ENCODE measurements around the gene HS6ST3. TPM values are rescaled to one million over a fixed set of nuclear protein-coding genes. Genes with fewer than 3 reads are reported as not detected.
A peak's percentile ranks its signal among the peaks of the same experiment; 100 is the strongest.

HS6ST3 gene
- total and polyA plus RNA-seq, 5 donors from 2014 or later, result not detected

GRCh38 chr13:96141032-96141431 lies 51.1 kb downstream of the HS6ST3 start:
- Histone ChIP-seq H3K36me3 (ENCODE audit: control insufficient read depth, insufficient read depth, low read length) (no peaks in the 10 kb centered on the region), H3K27me3 (ENCODE audit: control insufficient read depth, insufficient read depth, low read length) (no peaks in the 10 kb centered on the region), H3K9me3 (ENCODE audit: control insufficient read depth in 2 of 2, low read length in 2 of 2) (no peaks in the 10 kb centered on the region), H3K4me1 (ENCODE audit: control insufficient read depth, insufficient read depth, low read length, poor library complexity, severe bottlenecking) (no peaks in the 10 kb centered on the region), H3K4me3 (ENCODE audit: low read depth, low read length) (no peak overlapping the region), H3K27ac (ENCODE audit: insufficient read depth, low read length, poor library complexity, severe bottlenecking) (no peak overlapping the region)
- Mint-ChIP-seq H3K4me1 (no peaks in the 10 kb centered on the region), H3K4me3 (no peak overlapping the region), H3K9me3 (peaks cover 0 to 5% (median 0%) of the 10 kb centered on the region in 7 donors), H3K27me3 (no peaks in the 10 kb centered on the region), H3K27ac (no peak overlapping the region), H3K36me3 (no peaks in the 10 kb centered on the region)
- no peak for DNase-seq
- no peak for ATAC-seq (ENCODE audit: low read depth in 2 of 2)

GRCh38 chr13:96159725-96160124 lies 69.8 kb downstream of the HS6ST3 start:
- Mint-ChIP-seq H3K36me3 (no peaks in the 10 kb centered on the region), H3K4me3 (no peak overlapping the region), H3K27me3 (no peaks in the 10 kb centered on the region), H3K9me3 (peaks cover 0 to 12% (median 4%) of the 10 kb centered on the region in 7 donors), H3K4me1 (no peaks in the 10 kb centered on the region), H3K27ac (no peak overlapping the region)
- DNase-seq (no peak), ATAC-seq (ENCODE audit: low read depth in 2 of 2) (no peak)
- no peaks in the 10 kb centered on the region for H3K27me3 ChIP-seq (ENCODE audit: control insufficient read depth, insufficient read depth, low read length)
- H3K4me3 ChIP-seq (ENCODE audit: low read depth, low read length), result no peak overlapping the region
- H3K36me3 ChIP-seq (ENCODE audit: control insufficient read depth, insufficient read depth, low read length), result no peaks in the 10 kb centered on the region
- no peaks in the 10 kb centered on the region for H3K4me1 ChIP-seq (ENCODE audit: control insufficient read depth, insufficient read depth, low read length, poor library complexity, severe bottlenecking)
- H3K27ac ChIP-seq (ENCODE audit: insufficient read depth, low read length, poor library complexity, severe bottlenecking), result no peak overlapping the region
- H3K9me3 ChIP-seq (ENCODE audit: control insufficient read depth in 2 of 2, low read length in 2 of 2), result no peaks in the 10 kb centered on the region

- ATAC-seq (ENCODE audit: low read depth in 2 of 2) (no peak), DNase-seq (no peak)
- Mint-ChIP-seq H3K27ac (no peak overlapping the region), H3K4me3 (no peak overlapping the region), H3K9me3 (peaks cover 0 to 13% (median 4%) of the 10 kb centered on the region in 7 donors), H3K4me1 (no peaks in the 10 kb centered on the region), H3K36me3 (no peaks in the 10 kb centered on the region), H3K27me3 (no peaks in the 10 kb centered on the region)
- H3K36me3 ChIP-seq (ENCODE audit: control insufficient read depth, insufficient read depth, low read length), result no peaks in the 10 kb centered on the region
- no peak overlapping the region for H3K4me3 ChIP-seq (ENCODE audit: low read depth, low read length)
- H3K9me3 ChIP-seq (ENCODE audit: control insufficient read depth in 2 of 2, low read length in 2 of 2), result no peaks in the 10 kb centered on the region
- H3K27ac ChIP-seq (ENCODE audit: insufficient read depth, low read length, poor library complexity, severe bottlenecking), result no peak overlapping the region
- no peaks in the 10 kb centered on the region for H3K4me1 ChIP-seq (ENCODE audit: control insufficient read depth, insufficient read depth, low read length, poor library complexity, severe bottlenecking)
- no peaks in the 10 kb centered on the region for H3K27me3 ChIP-seq (ENCODE audit: control insufficient read depth, insufficient read depth, low read length)
Observed at GRCh38 chr13:96161141-96161540, 71.2 kb downstream of the HS6ST3 start.

- DNase-seq (no peak), ATAC-seq (ENCODE audit: low read depth in 2 of 2) (no peak)
- no peaks in the 10 kb centered on the region for H3K36me3 ChIP-seq (ENCODE audit: control insufficient read depth, insufficient read depth, low read length)
- no peak overlapping the region for H3K4me3 ChIP-seq (ENCODE audit: low read depth, low read length)
- H3K27ac ChIP-seq (ENCODE audit: insufficient read depth, low read length, poor library complexity, severe bottlenecking), result no peak overlapping the region
- H3K27me3 ChIP-seq (ENCODE audit: control insufficient read depth, insufficient read depth, low read length), result no peaks in the 10 kb centered on the region
- Mint-ChIP-seq H3K27me3 (no peaks in the 10 kb centered on the region), H3K9me3 (peaks cover 0 to 7% (median 2%) of the 10 kb centered on the region in 7 donors), H3K36me3 (no peaks in the 10 kb centered on the region), H3K4me3 (no peak overlapping the region), H3K27ac (no peak overlapping the region), H3K4me1 (no peaks in the 10 kb centered on the region)
- no peaks in the 10 kb centered on the region for H3K9me3 ChIP-seq (ENCODE audit: control insufficient read depth in 2 of 2, low read length in 2 of 2)
- H3K4me1 ChIP-seq (ENCODE audit: control insufficient read depth, insufficient read depth, low read length, poor library complexity, severe bottlenecking), result no peaks in the 10 kb centered on the region
Observed at GRCh38 chr13:96165840-96166239, 75.9 kb downstream of the HS6ST3 start.

- Histone ChIP-seq H3K4me3 (ENCODE audit: low read depth, low read length) (no peak overlapping the region), H3K36me3 (ENCODE audit: control insufficient read depth, insufficient read depth, low read length) (no peaks in the 10 kb centered on the region), H3K27me3 (ENCODE audit: control insufficient read depth, insufficient read depth, low read length) (no peaks in the 10 kb centered on the region), H3K9me3 (ENCODE audit: control insufficient read depth in 2 of 2, low read length in 2 of 2) (no peaks in the 10 kb centered on the region), H3K27ac (ENCODE audit: insufficient read depth, low read length, poor library complexity, severe bottlenecking) (no peak overlapping the region), H3K4me1 (ENCODE audit: control insufficient read depth, insufficient read depth, low read length, poor library complexity, severe bottlenecking) (no peaks in the 10 kb centered on the region)
- Mint-ChIP-seq H3K9me3 (peaks cover 0 to 5% (median 0%) of the 10 kb centered on the region in 7 donors), H3K4me1 (no peaks in the 10 kb centered on the region), H3K4me3 (no peak overlapping the region), H3K27ac (no peak overlapping the region), H3K36me3 (no peaks in the 10 kb centered on the region), H3K27me3 (no peaks in the 10 kb centered on the region)
- ATAC-seq (ENCODE audit: low read depth in 2 of 2) (no peak), DNase-seq (no peak)
Observed at GRCh38 chr13:96172066-96172465, 82.2 kb downstream of the HS6ST3 start.

- Histone ChIP-seq H3K36me3 (ENCODE audit: control insufficient read depth, insufficient read depth, low read length) (no peaks in the 10 kb centered on the region), H3K4me3 (ENCODE audit: low read depth, low read length) (no peak overlapping the region), H3K9me3 (ENCODE audit: control insufficient read depth in 2 of 2, low read length in 2 of 2) (no peaks in the 10 kb centered on the region), H3K27ac (ENCODE audit: insufficient read depth, low read length, poor library complexity, severe bottlenecking) (no peak overlapping the region), H3K27me3 (ENCODE audit: control insufficient read depth, insufficient read depth, low read length) (no peaks in the 10 kb centered on the region), H3K4me1 (ENCODE audit: control insufficient read depth, insufficient read depth, low read length, poor library complexity, severe bottlenecking) (no peaks in the 10 kb centered on the region)
- Mint-ChIP-seq H3K36me3 (no peaks in the 10 kb centered on the region), H3K4me3 (no peak overlapping the region), H3K27ac (no peak overlapping the region), H3K9me3 (peaks cover 0 to 11% (median 0%) of the 10 kb centered on the region in 7 donors), H3K4me1 (no peaks in the 10 kb centered on the region), H3K27me3 (no peaks in the 10 kb centered on the region)
- no peak for ATAC-seq (ENCODE audit: low read depth in 2 of 2)
- no peak for DNase-seq
Observed at GRCh38 chr13:96178759-96179158, 88.9 kb downstream of the HS6ST3 start.

- no peaks in the 10 kb centered on the region for H3K27me3 Mint-ChIP-seq
Observed at GRCh38 chr13:96179309-96179708, 89.4 kb downstream of the HS6ST3 start.

GRCh38 chr13:96181911-96182310 lies 92.0 kb downstream of the HS6ST3 start:
- peaks cover 0 to 14% (median 2%) of the 10 kb centered on the region in 7 donors for H3K9me3 Mint-ChIP-seq
- H3K36me3 Mint-ChIP-seq, result no peaks in the 10 kb centered on the region
- H3K4me1 Mint-ChIP-seq, result no peaks in the 10 kb centered on the region
- H3K27me3 Mint-ChIP-seq, result no peaks in the 10 kb centered on the region
- Histone ChIP-seq H3K9me3 (ENCODE audit: control insufficient read depth in 2 of 2, low read length in 2 of 2) (no peaks in the 10 kb centered on the region), H3K4me1 (ENCODE audit: control insufficient read depth, insufficient read depth, low read length, poor library complexity, severe bottlenecking) (no peaks in the 10 kb centered on the region), H3K27me3 (ENCODE audit: control insufficient read depth, insufficient read depth, low read length) (no peaks in the 10 kb centered on the region), H3K27ac (ENCODE audit: insufficient read depth, low read length, poor library complexity, severe bottlenecking) (no peak overlapping the region), H3K4me3 (ENCODE audit: low read depth, low read length) (no peak overlapping the region), H3K36me3 (ENCODE audit: control insufficient read depth, insufficient read depth, low read length) (no peaks in the 10 kb centered on the region)
- DNase-seq (no peak), ATAC-seq (ENCODE audit: low read depth in 2 of 2) (no peak)
- no peak overlapping the region for H3K27ac Mint-ChIP-seq
- H3K4me3 Mint-ChIP-seq, result peak overlapping the region in 1 of 4 donors; percentile 10

More at GRCh38 chr13:96179309-96179708, 89.4 kb downstream of the HS6ST3 start:
- DNase-seq, result no peak
- ATAC-seq (ENCODE audit: low read depth in 2 of 2), result no peak
- Histone ChIP-seq H3K4me1 (ENCODE audit: control insufficient read depth, insufficient read depth, low read length, poor library complexity, severe bottlenecking) (no peaks in the 10 kb centered on the region), H3K9me3 (ENCODE audit: control insufficient read depth in 2 of 2, low read length in 2 of 2) (no peaks in the 10 kb centered on the region), H3K27me3 (ENCODE audit: control insufficient read depth, insufficient read depth, low read length) (no peaks in the 10 kb centered on the region), H3K4me3 (ENCODE audit: low read depth, low read length) (no peak overlapping the region), H3K36me3 (ENCODE audit: control insufficient read depth, insufficient read depth, low read length) (no peaks in the 10 kb centered on the region), H3K27ac (ENCODE audit: insufficient read depth, low read length, poor library complexity, severe bottlenecking) (no peak overlapping the region)
- Mint-ChIP-seq H3K27ac (no peak overlapping the region), H3K4me1 (no peaks in the 10 kb centered on the region), H3K4me3 (no peak overlapping the region), H3K9me3 (peaks cover 0 to 13% (median 0%) of the 10 kb centered on the region in 7 donors), H3K36me3 (no peaks in the 10 kb centered on the region)
